Ishikawa (cell line): ENCODE results near the gene NSUN7.

Source experiments
- CEBPB ChIP-seq: IDR thresholded peaks from 2 replicates; pipeline ENCODE4 v1.6.1; 2012
- CREB1 ChIP-seq: IDR thresholded peaks from 2 replicates; pipeline ENCODE4 v1.6.1; 2012; ENCODE audit warnings: low read depth
- EGR1 ChIP-seq: IDR thresholded peaks from 2 replicates; pipeline ENCODE4 v1.6.1; 2012
- FOXM1 ChIP-seq: IDR thresholded peaks from 2 replicates; pipeline ENCODE4 v1.6.1; 2012; ENCODE audit warnings: low read depth, borderline replicate concordance
- MAX ChIP-seq: IDR thresholded peaks from 2 replicates; pipeline ENCODE4 v1.6.1; 2012
- NFIC ChIP-seq: IDR thresholded peaks from 2 replicates; pipeline ENCODE4 v1.6.1; 2012
- RAD21 ChIP-seq: IDR thresholded peaks from 2 replicates; pipeline ENCODE4 v1.6.1; 2012; ENCODE audit warnings: low read depth
- REST ChIP-seq: IDR thresholded peaks from 2 replicates; pipeline ENCODE4 v1.6.1; 2012; ENCODE audit warnings: low read depth, mild to moderate bottlenecking
- TAF1 ChIP-seq: IDR thresholded peaks from 2 replicates; pipeline ENCODE4 v1.6.1; 2012; ENCODE audit warnings: low read depth, mild to moderate bottlenecking
- TCF12 ChIP-seq: IDR thresholded peaks from 2 replicates; pipeline ENCODE4 v1.6.1; 2012; ENCODE audit warnings: low read depth
- TEAD4 ChIP-seq: IDR thresholded peaks from 2 replicates; pipeline ENCODE4 v1.6.1; 2012
- USF1 ChIP-seq: IDR thresholded peaks from 2 replicates; pipeline ENCODE4 v1.6.1; 2012
- YY1 ChIP-seq: IDR thresholded peaks from 2 replicates; pipeline ENCODE4 v1.6.1; 2012; ENCODE audit warnings: low read depth
- ZBTB7A ChIP-seq: IDR thresholded peaks from 2 replicates; pipeline ENCODE4 v1.6.1; 2012; ENCODE audit warnings: low read depth

NSUN7 gene

GRCh38 chr4:40857956-40858355 is 108.2 kb downstream of the NSUN7 start:
- TF ChIP-seq MAX (no peak), REST (no peak), CEBPB (no peak), YY1 (no peak), NFIC (no peak), ZBTB7A (no peak), FOXM1 (no peak), EGR1 (no peak)

- TF ChIP-seq MAX (no peak), NFIC (no peak), EGR1 (no peak), TCF12 (no peak), REST (no peak), RAD21 (no peak), USF1 (no peak), TEAD4 (no peak), CREB1 (no peak), TAF1 (no peak), ZBTB7A (no peak), CEBPB (no peak)
These were observed 109.2 kb downstream of the NSUN7 start for GRCh38 chr4:40858962-40859361.
